OCI-LY7 (cell line): ENCODE data around the gene PAPOLG. TPM values are rescaled to one million over a fixed set of nuclear protein-coding genes. Genes with fewer than 3 reads are reported as not detected.

ENCODE experiments used
- BruUV-seq: library from RNA; stranded (reverse); fragments of 400-500 nt; replicated peaks from 2 replicates; lab custom pipeline; 2021; lab: Mats Ljungman, UMichigan
- CTCF ChIA-PET: fragments of 300-600 bp; sonication (Branson Sonifier 250); formaldehyde crosslinking; loops from one replicate; lab custom pipeline; 2022; ENCODE audit warnings: antibody characterized with exemption; ENCODE audit not compliant: unreplicated experiment; lab: Charles Lee
- POLR2A ChIA-PET: fragments of 300-600 bp; sonication (Branson Sonifier 250); formaldehyde crosslinking; loops from one replicate; lab custom pipeline; 2022; ENCODE audit warnings: antibody characterized with exemption; lab: Charles Lee
- DNase-seq: peaks from one replicate; pipeline ENCODE4 v3.0.0-alpha.2; 2015; ENCODE audit warnings: low spot score
- H2AFZ ChIP-seq: fragments of 200-600 bp; sonication (generic), shearing (Covaris generic); 2 replicates; pipeline ENCODE4 v1.6.1; 2014; ENCODE audit warnings: mild to moderate bottlenecking, antibody characterized with exemption, low read length, moderate library complexity
- H3K27ac ChIP-seq: fragments of 200-600 bp; sonication (generic); 2 replicates; pipeline ENCODE4 v1.5.1; 2014; ENCODE audit warnings: mixed run types, low read depth, mild to moderate bottlenecking, moderate library complexity, low read length, inconsistent platforms; ENCODE audit not compliant: poor library complexity, severe bottlenecking
- H3K36me3 ChIP-seq: fragments of 200-600 bp; sonication (generic); 2 replicates; pipeline ENCODE4 v1.6.1; 2014; ENCODE audit warnings: mild to moderate bottlenecking, antibody characterized with exemption, low read length, moderate library complexity, mixed read lengths; ENCODE audit not compliant: insufficient read depth
- H3K4me1 ChIP-seq: fragments of 200-600 bp; sonication (generic); 2 replicates; pipeline ENCODE4 v1.5.1; 2014; ENCODE audit warnings: mild to moderate bottlenecking, low read length; ENCODE audit not compliant: insufficient read depth, poor library complexity, severe bottlenecking
- H3K4me2 ChIP-seq: fragments of 200-600 bp; sonication (generic); 2 replicates; pipeline ENCODE4 v1.6.1; 2014; ENCODE audit warnings: mild to moderate bottlenecking, low read length
- H3K4me3 ChIP-seq: fragments of 200-600 bp; sonication (generic); 2 replicates; pipeline ENCODE4 v1.5.1; 2014; ENCODE audit warnings: mild to moderate bottlenecking, low read depth, low read length; ENCODE audit not compliant: poor library complexity, severe bottlenecking
- H3K79me2 ChIP-seq: fragments of 200-600 bp; sonication (generic); 2 replicates; pipeline ENCODE4 v1.6.1; 2016; ENCODE audit warnings: low read depth, mild to moderate bottlenecking, low read length, moderate library complexity, mixed read lengths; ENCODE audit not compliant: insufficient read depth
- H3K9me2 ChIP-seq: fragments of 200-600 bp; sonication (generic); 2 replicates; pipeline ENCODE4 v1.6.1; 2016; ENCODE audit warnings: mild to moderate bottlenecking, low read length, mixed read lengths; ENCODE audit not compliant: insufficient read depth
- H3K9me3 ChIP-seq: fragments of 200-600 bp; sonication (generic); 2 replicates; pipeline ENCODE4 v1.6.1; 2014; ENCODE audit warnings: mild to moderate bottlenecking, mixed run types, low read length, mixed read lengths
- H4K20me1 ChIP-seq: fragments of 200-600 bp; sonication (generic); 2 replicates; pipeline ENCODE4 v1.6.1; 2014; ENCODE audit warnings: mild to moderate bottlenecking, antibody characterized with exemption, low read length, moderate library complexity, mixed read lengths; ENCODE audit not compliant: insufficient read depth
- EZH2phosphoT487 ChIP-seq: fragments of 200-600 bp; sonication (generic); IDR thresholded peaks from 2 replicates; pipeline ENCODE4 v1.6.1; 2018; ENCODE audit warnings: low read depth, borderline replicate concordance, mild to moderate bottlenecking, mixed run types, antibody characterized with exemption, low read length, moderate library complexity, mixed read lengths
- intact Hi-C: fragments of 100-400 bp; cut with micrococcal nuclease; formaldehyde crosslinking; loops from one replicate; pipeline ENCODE4 v1.10.0; 2022; ENCODE audit not compliant: unreplicated experiment
- total RNA-seq, 2 experiments: library from RNA; depleted of rRNA in 1 of 2; stranded (reverse); fragments of >200 nt in 1 of 2; shearing (Covaris generic) in 1 of 2; gene quantifications; 2 replicates each; pipeline ENCODE4 v1.2.3, GENCODE V29; 2014 to 2022
- TF ChIP-seq, protein P1 (sequence below): fragments of 200-600 bp; sonication (generic); conservative IDR thresholded peaks from 2 replicates; pipeline ENCODE4 v1.5.1; 2014; ENCODE audit warnings: mild to moderate bottlenecking, antibody characterized with exemption, low read length, moderate library complexity, mixed read lengths

The PAPOLG gene
- total RNA-seq, 2 experiments from 2014 or later = 14.6 to 15.0 TPM

DNA sequence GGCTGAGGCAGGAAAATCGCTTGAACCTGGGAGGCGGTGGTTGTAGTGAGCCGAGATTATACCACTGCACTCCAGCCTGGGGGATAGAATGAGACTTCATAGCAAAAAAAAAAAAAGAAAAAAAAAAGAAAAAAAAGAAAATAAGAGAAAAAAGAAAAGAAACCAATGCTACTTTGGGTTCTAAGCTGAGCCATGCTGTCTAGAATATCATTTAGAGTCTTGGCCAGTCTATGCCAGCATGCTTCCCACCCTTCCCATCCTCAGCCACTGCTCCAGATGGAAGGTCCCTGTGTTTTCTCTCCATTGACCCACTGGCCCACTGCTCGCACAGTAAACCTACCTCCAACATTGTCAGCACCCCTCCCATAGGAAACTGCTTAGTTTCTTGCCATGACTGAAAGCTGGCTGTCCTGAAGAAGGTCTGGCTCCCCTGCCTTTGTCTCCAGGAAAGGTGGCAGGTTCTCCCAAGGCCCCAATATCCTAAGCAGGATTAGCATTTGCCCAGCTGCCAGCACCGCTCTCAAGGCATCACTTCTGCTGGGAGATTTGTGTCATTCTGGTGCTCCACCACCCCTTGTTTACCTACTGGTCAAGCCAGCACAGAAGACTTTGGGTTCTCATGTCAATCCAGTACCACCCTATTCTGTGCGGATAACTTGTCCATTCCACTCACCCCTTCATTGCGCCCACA lies 47.3 kb upstream of the PAPOLG start:
- Histone ChIP-seq H2AFZ (no peak overlapping the region), H3K9me2 (no peaks in the 10 kb centered on the region), H3K4me2 (no peak overlapping the region), H3K9me3 (no peaks in the 10 kb centered on the region), H3K4me1 (no peaks in the 10 kb centered on the region), H3K36me3 (no peaks in the 10 kb centered on the region), H3K27ac (no peak overlapping the region), H3K79me2 (no peaks in the 10 kb centered on the region), H4K20me1 (no peaks in the 10 kb centered on the region), H3K4me3 (no peak overlapping the region)
- ChIA-PET POLR2A (no interaction called here), CTCF (no interaction called here)
- BruUV-seq = no TSS peak
- TF ChIP-seq EZH2phosphoT487 = no peak
- TF ChIP-seq, protein P1, sequence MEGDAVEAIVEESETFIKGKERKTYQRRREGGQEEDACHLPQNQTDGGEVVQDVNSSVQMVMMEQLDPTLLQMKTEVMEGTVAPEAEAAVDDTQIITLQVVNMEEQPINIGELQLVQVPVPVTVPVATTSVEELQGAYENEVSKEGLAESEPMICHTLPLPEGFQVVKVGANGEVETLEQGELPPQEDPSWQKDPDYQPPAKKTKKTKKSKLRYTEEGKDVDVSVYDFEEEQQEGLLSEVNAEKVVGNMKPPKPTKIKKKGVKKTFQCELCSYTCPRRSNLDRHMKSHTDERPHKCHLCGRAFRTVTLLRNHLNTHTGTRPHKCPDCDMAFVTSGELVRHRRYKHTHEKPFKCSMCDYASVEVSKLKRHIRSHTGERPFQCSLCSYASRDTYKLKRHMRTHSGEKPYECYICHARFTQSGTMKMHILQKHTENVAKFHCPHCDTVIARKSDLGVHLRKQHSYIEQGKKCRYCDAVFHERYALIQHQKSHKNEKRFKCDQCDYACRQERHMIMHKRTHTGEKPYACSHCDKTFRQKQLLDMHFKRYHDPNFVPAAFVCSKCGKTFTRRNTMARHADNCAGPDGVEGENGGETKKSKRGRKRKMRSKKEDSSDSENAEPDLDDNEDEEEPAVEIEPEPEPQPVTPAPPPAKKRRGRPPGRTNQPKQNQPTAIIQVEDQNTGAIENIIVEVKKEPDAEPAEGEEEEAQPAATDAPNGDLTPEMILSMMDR = no peak
- intact Hi-C loops = loop anchor here (5.0 kb wide), 1 partner anchor 84 kb away; no protein-coding TSS in a partner anchor
- DNase-seq = no peak

GRCh38 chr2:60710707-60711106 lies 45.4 kb upstream of the PAPOLG start:
- POLR2A ChIA-PET = interaction anchor here (0.5 to 1.2 kb wide), 4 partner anchors 45 to 895 kb away, joined by 3 to 4 read pairs (median 4); partner anchors contain the start of gene PAPOLG
- Histone ChIP-seq H4K20me1 (no peaks in the 10 kb centered on the region), H2AFZ (no peak overlapping the region), H3K4me1 (no peaks in the 10 kb centered on the region), H3K4me3 (no peak overlapping the region), H3K27ac (no peak overlapping the region), H3K79me2 (no peaks in the 10 kb centered on the region), H3K4me2 (no peak overlapping the region), H3K9me2 (no peaks in the 10 kb centered on the region), H3K36me3 (no peaks in the 10 kb centered on the region), H3K9me3 (no peaks in the 10 kb centered on the region)
- intact Hi-C loops = no loop called here
- CTCF ChIA-PET = no interaction called here
- DNase-seq = no peak
- BruUV-seq = no TSS peak
- no peak for TF ChIP-seq EZH2phosphoT487
- TF ChIP-seq, protein P1 = no peak

GRCh38 chr2:60715561-60715960 lies 40.5 kb upstream of the PAPOLG start:
- Histone ChIP-seq H4K20me1 (no peaks in the 10 kb centered on the region), H3K4me2 (no peak overlapping the region), H3K9me2 (no peaks in the 10 kb centered on the region), H3K4me1 (no peaks in the 10 kb centered on the region), H3K9me3 (no peaks in the 10 kb centered on the region), H3K4me3 (no peak overlapping the region), H3K79me2 (no peaks in the 10 kb centered on the region), H3K36me3 (no peaks in the 10 kb centered on the region), H3K27ac (no peak overlapping the region), H2AFZ (no peak overlapping the region)
- no TSS peak for BruUV-seq
- ChIA-PET POLR2A (no interaction called here), CTCF (no interaction called here)
- intact Hi-C loops = no loop called here
- no peak for TF ChIP-seq EZH2phosphoT487
- TF ChIP-seq, protein P1 = no peak
- no peak for DNase-seq
